Body of pancreas (tissue), 4 donors: ENCODE data around the gene CTXND1. TPM values are rescaled to one million over a fixed set of nuclear protein-coding genes. Genes with fewer than 3 reads are reported as not detected.

Source experiments
- ATAC-seq: fragments of 150-250 bp; one replicate; pipeline ENCODE4 v1.9.1; 2016
- DNase-seq, 4 donors: peaks; one replicate each; pipeline ENCODE4 v3.0.0-alpha.2; 2019
- H3K27ac ChIP-seq, 4 donors: fragments of 200-600 bp; sonication (generic); 1 replicate in 3 of 4; 2 replicates in 1 of 4; pipeline versions ENCODE4 v1.5.1 to v1.6.1; 2016 to 2019; ENCODE audit warnings: mild to moderate bottlenecking in 1 of 4, mixed read lengths in 1 of 4, moderate library complexity in 1 of 4
- H3K27me3 ChIP-seq, 2 donors: fragments of 200-600 bp; sonication (generic); one replicate each; pipeline ENCODE4 v1.6.0; 2016; ENCODE audit warnings: mild to moderate bottlenecking in 1 of 2
- H3K36me3 ChIP-seq, 2 donors: fragments of 200-600 bp; sonication (generic); replicated peaks in 1 of 2; 2 replicates each; pipeline ENCODE4 v1.5.1; 2016; ENCODE audit warnings: low read depth in 2 of 2; ENCODE audit not compliant: insufficient read depth in 1 of 2
- H3K4me1 ChIP-seq: fragments of 200-600 bp; sonication (generic); one replicate; pipeline ENCODE4 v1.6.0; 2016
- H3K4me3 ChIP-seq, 2 donors: fragments of 200-600 bp; sonication (generic); 1 replicate in 1 of 2; 2 replicates in 1 of 2; pipeline ENCODE4 v1.5.1; 2016 to 2019
- H3K9me3 ChIP-seq, 3 donors: fragments of 200-600 bp; sonication (generic); 1 replicate in 2 of 3; 2 replicates in 1 of 3; pipeline ENCODE4 v1.5.1; 2016
- CTCF ChIP-seq, 7 experiments: fragments of 450-650 bp in 4 of 7; fragments of 200-600 bp in 3 of 7; sonication (generic) in 3 of 7; IDR thresholded peaks; one replicate each; pipeline ENCODE4 v1.5.1; 2016 to 2019; ENCODE audit warnings: antibody characterized with exemption in 7 of 7
- POLR2A ChIP-seq, 3 donors: fragments of 450-650 bp; IDR thresholded peaks; one replicate each; pipeline ENCODE4 v1.6.1; 2016; ENCODE audit warnings: antibody characterized with exemption in 3 of 3, mild to moderate bottlenecking in 2 of 3
- WGBS, 2 donors: methylation state at CpG; one replicate each; pipeline ENCODE4 v1.1.5; 2017; 5-methylcytosine and 5-hydroxymethylcytosine counted together
- intact Hi-C: fragments of 100-400 bp; cut with DNase I; formaldehyde crosslinking; loops from one replicate; pipeline ENCODE4 v1.15.1; 2023
- total RNA-seq, 2 donors: library from RNA; depleted of rRNA; stranded (reverse); fragments of >200 nt; gene quantifications; one replicate each; pipeline ENCODE4 v1.1.0, GENCODE V29; 2016

CTXND1 gene
- total RNA-seq, 2 donors from 2014 or later, result 0.66 to 1.0 TPM

DNA sequence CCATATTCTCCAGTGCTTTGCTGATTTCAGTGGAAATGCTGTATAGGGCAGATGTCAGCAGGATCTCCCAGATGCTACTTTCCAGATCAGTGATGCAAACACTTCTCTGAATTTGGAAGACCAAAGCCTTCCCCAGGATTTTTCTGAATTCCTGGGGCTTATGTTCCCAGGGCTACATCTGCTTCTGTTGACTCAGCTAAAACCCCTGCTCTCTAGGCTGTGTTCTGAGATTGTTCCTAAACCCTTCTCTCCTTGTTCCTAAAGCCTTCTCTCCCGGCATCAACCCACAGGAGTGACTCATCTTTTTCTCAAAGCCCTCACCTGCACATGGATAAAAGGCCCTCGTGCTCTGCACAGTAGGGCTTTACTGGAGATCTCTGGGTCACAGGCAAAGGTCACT is 63.8 kb downstream of the CTXND1 start:
- H3K27ac ChIP-seq, result no peak overlapping the region
- WGBS, 2 donors, result 63 to 82% methylated on average over 2 of the region's 2 CpGs
- TF ChIP-seq POLR2A (IDR thresholded peaks at IDR 0.05) (no peak), CTCF (IDR thresholded peaks at IDR 0.05) (no peak)

DNA sequence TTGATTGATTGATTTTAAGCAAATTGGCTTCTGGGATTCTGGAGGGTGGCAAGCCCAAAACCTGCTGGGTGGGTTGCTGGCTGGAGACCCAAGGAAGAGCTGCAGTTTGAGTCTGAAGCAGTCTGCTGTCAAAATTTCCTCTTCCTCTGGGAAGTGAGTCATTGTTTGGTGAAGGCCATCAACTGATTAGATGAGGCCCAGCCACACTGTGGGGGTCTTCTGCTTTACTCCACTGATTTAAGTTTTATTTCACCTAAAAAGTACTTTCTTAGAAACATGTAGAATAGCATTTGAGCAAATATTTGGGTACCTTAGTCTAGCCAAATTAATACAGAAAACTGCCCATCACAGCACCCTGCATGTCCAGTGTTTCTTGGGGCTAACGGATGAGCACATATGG is 65.4 kb downstream of the CTXND1 start:
- Histone ChIP-seq H3K9me3 (no peaks in the 10 kb centered on the region), H3K4me3 (no peak overlapping the region), H3K36me3 (no peaks in the 10 kb centered on the region), H3K27ac (no peak overlapping the region), H3K4me1 (no peaks in the 10 kb centered on the region), H3K27me3 (no peaks in the 10 kb centered on the region)
- DNase-seq (no peak), ATAC-seq (no peak)
- intact Hi-C loops, result no loop called here
- 89 to 91% methylated on average over 1 of the region's 1 CpG for WGBS, 2 donors
- no peak for TF ChIP-seq POLR2A (IDR thresholded peaks at IDR 0.05)
- TF ChIP-seq CTCF (IDR thresholded peaks at IDR 0.05), result no peak

More for the DNA sequence above, 63.8 kb downstream of the CTXND1 start:
- no peaks in the 10 kb centered on the region for H3K4me1 ChIP-seq
- no peak overlapping the region for H3K4me3 ChIP-seq
- no peaks in the 10 kb centered on the region for H3K36me3 ChIP-seq
- H3K9me3 ChIP-seq, result no peaks in the 10 kb centered on the region
- H3K27me3 ChIP-seq, result no peaks in the 10 kb centered on the region
- ATAC-seq (no peak), DNase-seq (no peak)
- intact Hi-C loops, result no loop called here

DNA sequence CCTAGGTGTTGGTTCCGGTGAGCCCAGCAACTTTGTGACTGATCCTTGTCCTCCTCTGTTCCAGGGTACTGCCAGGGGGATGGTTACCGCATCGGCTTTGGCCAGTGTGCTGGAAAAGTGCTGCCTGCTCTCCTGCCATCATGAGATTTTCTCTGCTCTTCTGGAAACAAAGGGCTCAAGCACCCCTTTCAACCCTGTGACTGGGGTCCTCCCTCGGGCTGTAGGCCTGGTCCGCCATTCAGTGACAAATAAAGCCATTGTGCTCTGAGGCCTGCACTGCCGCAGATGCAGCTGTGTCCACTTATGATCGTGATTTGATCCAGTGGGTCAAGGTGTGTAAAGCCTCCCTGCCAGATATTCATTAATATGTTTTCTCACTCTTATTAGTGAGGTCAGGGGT is 65.9 kb downstream of the CTXND1 start:
- ATAC-seq, result no peak
- intact Hi-C loops, result no loop called here
- no peaks in the 10 kb centered on the region for H3K36me3 ChIP-seq

DNA sequence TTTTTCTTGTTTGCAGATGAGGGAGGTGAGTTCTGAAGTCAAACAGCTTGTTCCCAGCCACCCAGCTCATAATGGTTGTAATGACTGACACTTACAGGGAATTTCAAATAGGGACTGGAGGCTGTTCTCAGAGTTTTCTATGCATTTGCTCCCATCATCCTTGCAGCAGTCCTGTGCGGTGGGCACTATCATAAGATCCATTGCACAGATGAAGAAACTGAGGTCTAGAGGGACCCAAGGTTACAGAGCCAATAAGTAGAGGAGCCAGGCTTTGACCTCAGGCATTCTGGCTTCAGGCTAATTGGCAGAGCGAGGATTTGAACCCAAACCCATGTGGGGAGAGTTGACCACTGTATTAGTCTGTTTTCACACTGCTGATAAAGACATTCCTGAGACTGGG is 66.9 kb downstream of the CTXND1 start:
- no peak for ATAC-seq
- Histone ChIP-seq H3K4me1 (no peaks in the 10 kb centered on the region), H3K9me3 (no peaks in the 10 kb centered on the region), H3K36me3 (no peaks in the 10 kb centered on the region), H3K27ac (no peak overlapping the region), H3K4me3 (no peak overlapping the region), H3K27me3 (no peaks in the 10 kb centered on the region)
- DNase-seq, result no peak
- intact Hi-C loops, result no loop called here
- 91 to 92% methylated on average over 2 of the region's 2 CpGs for WGBS, 2 donors
- TF ChIP-seq CTCF (IDR thresholded peaks at IDR 0.05) (no peak), POLR2A (IDR thresholded peaks at IDR 0.05) (no peak)

More for the DNA sequence above, 65.9 kb downstream of the CTXND1 start:
- Histone ChIP-seq H3K4me3 (no peak overlapping the region), H3K4me1 (no peaks in the 10 kb centered on the region), H3K27ac (no peak overlapping the region), H3K9me3 (no peaks in the 10 kb centered on the region), H3K27me3 (no peaks in the 10 kb centered on the region)
- DNase-seq, result no peak
- WGBS, 2 donors, result 94 to 95% methylated on average over 2 to 7 of the region's 7 CpGs
- TF ChIP-seq CTCF (IDR thresholded peaks at IDR 0.05) (no peak), POLR2A (IDR thresholded peaks at IDR 0.05) (no peak)

- no peak for DNase-seq
- no peaks in the 10 kb centered on the region for H3K4me1 ChIP-seq
- 81 to 90% methylated on average over 7 of the region's 7 CpGs for WGBS, 2 donors
- intact Hi-C loops, result no loop called here
- H3K36me3 ChIP-seq, result no peaks in the 10 kb centered on the region
- no peak for ATAC-seq
- H3K27me3 ChIP-seq, result no peaks in the 10 kb centered on the region
- H3K27ac ChIP-seq, result no peak overlapping the region
- no peaks in the 10 kb centered on the region for H3K9me3 ChIP-seq
- H3K4me3 ChIP-seq, result no peak overlapping the region
- no peak for TF ChIP-seq CTCF (IDR thresholded peaks at IDR 0.05)
- no peak for TF ChIP-seq POLR2A (IDR thresholded peaks at IDR 0.05)
Measured at GRCh38 chr15:80184554-80184953, 67.5 kb downstream of the CTXND1 start.
